ENCODE results near the gene PPP3CB.

Gene PPP3CB

GRCh38 chr10:73495884-73496674 is at the start of gene PPP3CB (continued):
- TF ChIP-seq ZFHX2 (tag by site-specific recombination; conservative IDR thresholded peaks at IDR 0.05) = peak; percentile 79
- no peak for TF ChIP-seq RBAK (tag by site-specific recombination; IDR thresholded peaks at IDR 0.05)
- no peak for TF ChIP-seq ZNF571 (tag by site-specific recombination; IDR thresholded peaks at IDR 0.05)
- no peak for TF ChIP-seq ZNF169 (tag by site-specific recombination; IDR thresholded peaks at IDR 0.05)
- no peak for TF ChIP-seq SALL2 (tag by site-specific recombination; IDR thresholded peaks at IDR 0.05; ENCODE audit: borderline replicate concordance)
- peak; percentile 59; the same call in 1 of the 2 replicates for TF ChIP-seq ZNF324 (tag by site-specific recombination; IDR thresholded peaks at IDR 0.05)
- TF ChIP-seq SP2 (tag by site-specific recombination; IDR thresholded peaks at IDR 0.05) = no peak
- peak; percentile 52; the same call in 1 of the 2 replicates for TF ChIP-seq ZFP37 (tag by site-specific recombination; IDR thresholded peaks at IDR 0.05)
- TF ChIP-seq ZNF768 (tag by site-specific recombination; IDR thresholded peaks at IDR 0.05) = no peak
- TF ChIP-seq BCL11B (tag by site-specific recombination; IDR thresholded peaks at IDR 0.05; ENCODE audit: low read depth) = no peak
- no peak for TF ChIP-seq ZNF302 (tag by site-specific recombination; IDR thresholded peaks at IDR 0.05; ENCODE audit: low read depth)
- TF ChIP-seq REST (tag by site-specific recombination; IDR thresholded peaks at IDR 0.05) = no peak
- no peak for TF ChIP-seq ZNF555 (tag by site-specific recombination; conservative IDR thresholded peaks at IDR 0.05)
- TF ChIP-seq ZNF184 (tag by site-specific recombination; IDR thresholded peaks at IDR 0.05) = 0 out of 2 replicates have a peak, but pooled peaks have one; percentile 18
- peak; percentile 35; the same call in 1 of the 2 replicates for TF ChIP-seq ZNF561 (tag by site-specific recombination; IDR thresholded peaks at IDR 0.05; ENCODE audit: borderline replicate concordance)
- TF ChIP-seq KLF10 (tag by site-specific recombination; IDR thresholded peaks at IDR 0.05) = peak; percentile 37; the same call in 1 of the 2 replicates
- TF ChIP-seq ZNF341 (tag by site-specific recombination; IDR thresholded peaks at IDR 0.05; ENCODE audit: low read depth) = no peak
- no peak; the same call in 1 of the 2 replicates for TF ChIP-seq SP3 (tag by site-specific recombination; IDR thresholded peaks at IDR 0.05)
- TF ChIP-seq WT1 (tag by site-specific recombination; IDR thresholded peaks at IDR 0.05) = no peak
- no peak for TF ChIP-seq ZNF513 (tag by site-specific recombination; IDR thresholded peaks at IDR 0.05)
- no peak for TF ChIP-seq ZNF777 (tag by site-specific recombination; IDR thresholded peaks at IDR 0.05; ENCODE audit: borderline replicate concordance)
- TF ChIP-seq SP7 (tag by site-specific recombination; IDR thresholded peaks at IDR 0.05) = 0 out of 2 replicates have a peak, but pooled peaks have one; percentile 24
- TF ChIP-seq PRDM10 (tag by site-specific recombination; IDR thresholded peaks at IDR 0.05) = peak; percentile 10; the same call in 1 of the 2 replicates
- TF ChIP-seq ZNF211 (tag by site-specific recombination; IDR thresholded peaks at IDR 0.05; ENCODE audit: low read depth) = no peak
- TF ChIP-seq ZNF114 (tag by site-specific recombination; IDR thresholded peaks at IDR 0.05) = no peak
- peak; percentile 81 for TF ChIP-seq ZBTB17 (tag by site-specific recombination; IDR thresholded peaks at IDR 0.05)
- TF ChIP-seq ZNF639 (tag by site-specific recombination; IDR thresholded peaks at IDR 0.05) = peak; percentile 24; the same call in 1 of the 2 replicates
- TF ChIP-seq ZNF488 (tag by site-specific recombination; IDR thresholded peaks at IDR 0.05) = no peak
- peak; percentile 61 for TF ChIP-seq YY2 (tag by site-specific recombination; IDR thresholded peaks at IDR 0.05)
- TF ChIP-seq ZNF16 (tag by site-specific recombination; IDR thresholded peaks at IDR 0.05; ENCODE audit: low read depth) = no peak

All from HEK293 (cell line).